Activated naive CD4-positive, alpha-beta T cell treated with anti-CD3 and anti-CD28 coated beads, Interleukin-2, amount 10 ng/mL, durations not matched to agents 7 days and 5 days (primary cell): ENCODE results near the gene ZNF341.

ENCODE experiments used
- CTCF ChIA-PET: fragments of 350-600 bp; sonication (Branson Sonifier 250); formaldehyde crosslinking; loops from one replicate; lab custom pipeline; 2021; ENCODE audit warnings: antibody characterized with exemption; lab: Charles Lee
- DNase-seq: peaks from one replicate; pipeline ENCODE4 v3.0.0-alpha.2; 2020
- H3K27ac Mint-ChIP-seq: one replicate; pipeline ENCODE4 v1.8.0; 2021; ENCODE audit warnings: mild to moderate bottlenecking, moderate library complexity, mixed read lengths
- H3K27me3 Mint-ChIP-seq: one replicate; pipeline ENCODE4 v1.8.0; 2021; ENCODE audit warnings: mild to moderate bottlenecking, mixed read lengths
- H3K36me3 Mint-ChIP-seq: one replicate; pipeline ENCODE4 v1.8.0; 2021; ENCODE audit warnings: mixed read lengths
- H3K4me1 Mint-ChIP-seq: one replicate; pipeline ENCODE4 v1.8.0; 2021; ENCODE audit warnings: mixed read lengths
- H3K4me3 Mint-ChIP-seq: one replicate; pipeline ENCODE4 v1.8.0; 2021; ENCODE audit warnings: mild to moderate bottlenecking, moderate library complexity, mixed read lengths
- H3K9me3 Mint-ChIP-seq: one replicate; pipeline ENCODE4 v1.8.0; 2021; ENCODE audit warnings: mixed read lengths

The ZNF341 gene

GRCh38 chr20:33841436-33841799, 109.6 kb downstream of the ZNF341 start:
- Mint-ChIP-seq H3K4me3 (no peak overlapping the region), H3K9me3 (no peaks in the 10 kb centered on the region), H3K4me1 (peaks cover 96% of the 10 kb centered on the region), H3K27me3 (no peaks in the 10 kb centered on the region), H3K36me3 (peaks cover 26% of the 10 kb centered on the region), H3K27ac (no peak overlapping the region)
- DNase-seq, result no peak
- CTCF ChIA-PET, result no interaction called here
